ENCODE results near the gene RRAGD.

GRCh38 chr6:89328976-89329375 is 83.1 kb downstream of the RRAGD start:
- no peak for TF ChIP-seq CTCF (IDR thresholded peaks at IDR 0.05)
- TF ChIP-seq RCOR1 (IDR thresholded peaks at IDR 0.05; ENCODE audit: low read length), result no peak
- TF ChIP-seq EP300 (IDR thresholded peaks at IDR 0.05; ENCODE audit: borderline replicate concordance in 1 of 2, low read depth in 1 of 2, low read length in 1 of 2), result no peak
- TF ChIP-seq EZH2phosphoT487 (IDR thresholded peaks at IDR 0.05; ENCODE audit: borderline replicate concordance, low read depth), result no peak
- TF ChIP-seq MXI1 (IDR thresholded peaks at IDR 0.05; ENCODE audit: low read depth, low read length), result no peak
- no peak for TF ChIP-seq REST (IDR thresholded peaks at IDR 0.05; ENCODE audit: low read depth, low read length)
